Neural cell (in vitro differentiated cells): ENCODE measurements around the gene DNAJB11. TPM values are rescaled to one million over a fixed set of nuclear protein-coding genes. Genes with fewer than 3 reads are reported as not detected.
A peak's percentile ranks its signal among the peaks of the same experiment; 100 is the strongest.

Source experiments
- H2AFZ ChIP-seq: fragments of 200-600, 300-800 bp; sonication (generic), shearing (Covaris generic); 2 replicates; pipeline ENCODE4 v1.6.0; 2014; ENCODE audit warnings: low read depth, mild to moderate bottlenecking, antibody characterized with exemption, low read length, moderate library complexity
- H3F3A ChIP-seq: fragments of 200-600 bp; shearing (Covaris generic); 2 replicates; pipeline ENCODE4 v1.6.1; 2016; ENCODE audit warnings: mild to moderate bottlenecking, moderate library complexity, mixed read lengths, antibody characterized with exemption, low read length; ENCODE audit not compliant: insufficient read depth, poor library complexity, severe bottlenecking
- H3K27ac ChIP-seq: fragments of 200-600, 300-800 bp; sonication (generic), shearing (Covaris generic); 2 replicates; pipeline ENCODE4 v1.5.1; 2014; ENCODE audit warnings: mild to moderate bottlenecking, low read length, moderate library complexity
- H3K27me3 ChIP-seq: fragments of 300-800, 200-600 bp; sonication (generic), shearing (Covaris generic); 2 replicates; pipeline ENCODE4 v1.6.0; 2014; ENCODE audit warnings: mild to moderate bottlenecking, low read depth, low read length, moderate library complexity; ENCODE audit not compliant: insufficient read depth
- H3K36me3 ChIP-seq: fragments of 300-800, 200-600 bp; sonication (generic), shearing (Covaris generic); 2 replicates; pipeline ENCODE4 v1.5.1; 2014; ENCODE audit warnings: mild to moderate bottlenecking, antibody characterized with exemption, low read length, moderate library complexity; ENCODE audit not compliant: insufficient read depth
- H3K4me2 ChIP-seq: fragments of 300-800, 200-600 bp; sonication (generic), shearing (Covaris generic); 2 replicates; pipeline ENCODE4 v1.6.0; 2014; ENCODE audit warnings: mild to moderate bottlenecking, low read length
- H3K4me3 ChIP-seq: fragments of 300-800, 200-600 bp; sonication (generic), shearing (Covaris generic); 2 replicates; pipeline ENCODE4 v1.5.1; 2014; ENCODE audit warnings: mild to moderate bottlenecking, low read length, moderate library complexity
- H3K79me2 ChIP-seq: fragments of 200-600 bp; shearing (Covaris generic); replicated peaks from 2 replicates; pipeline ENCODE4 v1.6.0; 2014; ENCODE audit warnings: mild to moderate bottlenecking, low read length, moderate library complexity; ENCODE audit not compliant: insufficient read depth
- H3K9ac ChIP-seq: fragments of 300-800, 200-600 bp; sonication (generic), shearing (Covaris generic); 2 replicates; pipeline ENCODE4 v1.6.1; 2016; ENCODE audit warnings: mild to moderate bottlenecking, low read length, mixed read lengths
- H3K9me2 ChIP-seq: fragments of 200-600 bp; shearing (Covaris generic); 2 replicates; pipeline ENCODE4 v1.6.1; 2016; ENCODE audit warnings: mild to moderate bottlenecking, low read length, mixed read lengths; ENCODE audit not compliant: insufficient read depth
- H3K9me3 ChIP-seq: fragments of 200-600, 300-800 bp; sonication (generic), shearing (Covaris generic); 2 replicates; pipeline ENCODE4 v1.6.1; 2016; ENCODE audit warnings: mild to moderate bottlenecking, mixed run types, low read length, moderate library complexity, mixed read lengths
- H4K20me1 ChIP-seq: fragments of 200-600 bp; shearing (Covaris generic); 2 replicates; pipeline ENCODE4 v1.6.1; 2016; ENCODE audit warnings: mild to moderate bottlenecking, mixed run types; ENCODE audit not compliant: insufficient read depth
- EP300 ChIP-seq: fragments of 450-650 bp; conservative IDR thresholded peaks from 2 replicates; pipeline ENCODE4 v1.6.1; 2014; ENCODE audit warnings: antibody characterized with exemption, mild to moderate bottlenecking, moderate library complexity; ENCODE audit not compliant: poor library complexity, severe bottlenecking
- EZH2 ChIP-seq: fragments of 200-600, 300-800 bp; shearing (Covaris generic), sonication (generic); IDR thresholded peaks from 2 replicates; pipeline ENCODE4 v1.6.1; 2014; ENCODE audit warnings: antibody characterized with exemption, low read length, borderline replicate concordance, mild to moderate bottlenecking; ENCODE audit not compliant: insufficient read depth, poor library complexity, severe bottlenecking
- MXI1 ChIP-seq: fragments of 450-650 bp; conservative IDR thresholded peaks from 2 replicates; pipeline ENCODE4 v1.6.1; 2014; ENCODE audit warnings: antibody characterized with exemption, mild to moderate bottlenecking; ENCODE audit not compliant: poor library complexity, severe bottlenecking
- POLR2AphosphoS5 ChIP-seq: IDR thresholded peaks from 2 replicates; pipeline ENCODE4 v1.6.1; 2012
- RAD21 ChIP-seq: fragments of 450-650 bp; conservative IDR thresholded peaks from 2 replicates; pipeline ENCODE4 v1.6.1; 2014; ENCODE audit warnings: antibody characterized with exemption, mild to moderate bottlenecking, moderate library complexity
- SMC3 ChIP-seq: fragments of 450-650 bp; conservative IDR thresholded peaks from 2 replicates; pipeline ENCODE4 v1.6.1; 2014; ENCODE audit warnings: antibody characterized with exemption, mild to moderate bottlenecking, moderate library complexity; ENCODE audit not compliant: poor library complexity
- TAF1 ChIP-seq: IDR thresholded peaks from 2 replicates; pipeline ENCODE4 v1.6.1; 2012; ENCODE audit warnings: low read depth
- polyA plus RNA-seq: library from polyadenylated mRNA; depleted of rRNA; stranded (reverse); fragments of >200 nt; gene quantifications from 2 replicates; pipeline ENCODE4 v1.2.3, GENCODE V29; 2014
- TF ChIP-seq, protein P1 (sequence below): fragments of 450-650 bp; IDR thresholded peaks from 2 replicates; pipeline ENCODE4 v1.5.1; 2014; ENCODE audit warnings: antibody characterized with exemption, mild to moderate bottlenecking, moderate library complexity; ENCODE audit not compliant: poor library complexity, severe bottlenecking
- TF ChIP-seq, protein P2 (sequence below): IDR thresholded peaks from 2 replicates; pipeline ENCODE4 v1.6.1; 2012; ENCODE audit warnings: borderline replicate concordance

DNAJB11 gene
- polyA plus RNA-seq, 1 donor from 2014 or later = 108 TPM

DNA sequence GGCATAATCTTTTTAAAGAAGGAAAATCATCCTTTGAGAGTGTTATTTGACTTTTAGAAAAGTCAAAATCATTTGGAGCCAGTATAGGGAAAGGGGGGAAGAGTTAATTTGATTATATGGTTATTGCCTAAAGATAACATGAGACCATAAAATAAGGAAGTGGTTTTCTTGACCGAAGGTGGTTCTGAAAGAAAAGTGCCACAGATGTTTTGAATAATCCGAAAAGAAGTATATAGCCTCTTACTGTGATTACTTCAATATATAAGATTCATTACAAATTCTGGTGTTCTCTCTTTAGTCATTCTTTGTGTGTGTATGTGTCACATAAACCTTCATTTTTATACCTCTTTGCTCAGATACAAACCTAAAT is 1.1 kb downstream of the DNAJB11 start:
- Histone ChIP-seq H3K9ac (peak overlapping the region; percentile 84), H3K27ac (no peak overlapping the region), H3K27me3 (no peaks in the 10 kb centered on the region), H3K9me2 (no peaks in the 10 kb centered on the region), H3K36me3 (no peaks in the 10 kb centered on the region), H2AFZ (no peak overlapping the region), H4K20me1 (no peaks in the 10 kb centered on the region), H3F3A (no peaks in the 10 kb centered on the region), H3K9me3 (no peaks in the 10 kb centered on the region), H3K4me3 (peak overlapping the region; percentile 81), H3K4me2 (peak overlapping the region; percentile 89), H3K79me2 (peaks cover 15% of the 10 kb centered on the region)
- TF ChIP-seq SMC3 (no peak), POLR2AphosphoS5 (no peak), RAD21 (no peak), TAF1 (no peak), EP300 (no peak), MXI1 (no peak), EZH2 (no peak)
- TF ChIP-seq, protein P1, sequence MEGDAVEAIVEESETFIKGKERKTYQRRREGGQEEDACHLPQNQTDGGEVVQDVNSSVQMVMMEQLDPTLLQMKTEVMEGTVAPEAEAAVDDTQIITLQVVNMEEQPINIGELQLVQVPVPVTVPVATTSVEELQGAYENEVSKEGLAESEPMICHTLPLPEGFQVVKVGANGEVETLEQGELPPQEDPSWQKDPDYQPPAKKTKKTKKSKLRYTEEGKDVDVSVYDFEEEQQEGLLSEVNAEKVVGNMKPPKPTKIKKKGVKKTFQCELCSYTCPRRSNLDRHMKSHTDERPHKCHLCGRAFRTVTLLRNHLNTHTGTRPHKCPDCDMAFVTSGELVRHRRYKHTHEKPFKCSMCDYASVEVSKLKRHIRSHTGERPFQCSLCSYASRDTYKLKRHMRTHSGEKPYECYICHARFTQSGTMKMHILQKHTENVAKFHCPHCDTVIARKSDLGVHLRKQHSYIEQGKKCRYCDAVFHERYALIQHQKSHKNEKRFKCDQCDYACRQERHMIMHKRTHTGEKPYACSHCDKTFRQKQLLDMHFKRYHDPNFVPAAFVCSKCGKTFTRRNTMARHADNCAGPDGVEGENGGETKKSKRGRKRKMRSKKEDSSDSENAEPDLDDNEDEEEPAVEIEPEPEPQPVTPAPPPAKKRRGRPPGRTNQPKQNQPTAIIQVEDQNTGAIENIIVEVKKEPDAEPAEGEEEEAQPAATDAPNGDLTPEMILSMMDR = no peak
- TF ChIP-seq, protein P2, sequence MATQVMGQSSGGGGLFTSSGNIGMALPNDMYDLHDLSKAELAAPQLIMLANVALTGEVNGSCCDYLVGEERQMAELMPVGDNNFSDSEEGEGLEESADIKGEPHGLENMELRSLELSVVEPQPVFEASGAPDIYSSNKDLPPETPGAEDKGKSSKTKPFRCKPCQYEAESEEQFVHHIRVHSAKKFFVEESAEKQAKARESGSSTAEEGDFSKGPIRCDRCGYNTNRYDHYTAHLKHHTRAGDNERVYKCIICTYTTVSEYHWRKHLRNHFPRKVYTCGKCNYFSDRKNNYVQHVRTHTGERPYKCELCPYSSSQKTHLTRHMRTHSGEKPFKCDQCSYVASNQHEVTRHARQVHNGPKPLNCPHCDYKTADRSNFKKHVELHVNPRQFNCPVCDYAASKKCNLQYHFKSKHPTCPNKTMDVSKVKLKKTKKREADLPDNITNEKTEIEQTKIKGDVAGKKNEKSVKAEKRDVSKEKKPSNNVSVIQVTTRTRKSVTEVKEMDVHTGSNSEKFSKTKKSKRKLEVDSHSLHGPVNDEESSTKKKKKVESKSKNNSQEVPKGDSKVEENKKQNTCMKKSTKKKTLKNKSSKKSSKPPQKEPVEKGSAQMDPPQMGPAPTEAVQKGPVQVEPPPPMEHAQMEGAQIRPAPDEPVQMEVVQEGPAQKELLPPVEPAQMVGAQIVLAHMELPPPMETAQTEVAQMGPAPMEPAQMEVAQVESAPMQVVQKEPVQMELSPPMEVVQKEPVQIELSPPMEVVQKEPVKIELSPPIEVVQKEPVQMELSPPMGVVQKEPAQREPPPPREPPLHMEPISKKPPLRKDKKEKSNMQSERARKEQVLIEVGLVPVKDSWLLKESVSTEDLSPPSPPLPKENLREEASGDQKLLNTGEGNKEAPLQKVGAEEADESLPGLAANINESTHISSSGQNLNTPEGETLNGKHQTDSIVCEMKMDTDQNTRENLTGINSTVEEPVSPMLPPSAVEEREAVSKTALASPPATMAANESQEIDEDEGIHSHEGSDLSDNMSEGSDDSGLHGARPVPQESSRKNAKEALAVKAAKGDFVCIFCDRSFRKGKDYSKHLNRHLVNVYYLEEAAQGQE = no peak

DNA sequence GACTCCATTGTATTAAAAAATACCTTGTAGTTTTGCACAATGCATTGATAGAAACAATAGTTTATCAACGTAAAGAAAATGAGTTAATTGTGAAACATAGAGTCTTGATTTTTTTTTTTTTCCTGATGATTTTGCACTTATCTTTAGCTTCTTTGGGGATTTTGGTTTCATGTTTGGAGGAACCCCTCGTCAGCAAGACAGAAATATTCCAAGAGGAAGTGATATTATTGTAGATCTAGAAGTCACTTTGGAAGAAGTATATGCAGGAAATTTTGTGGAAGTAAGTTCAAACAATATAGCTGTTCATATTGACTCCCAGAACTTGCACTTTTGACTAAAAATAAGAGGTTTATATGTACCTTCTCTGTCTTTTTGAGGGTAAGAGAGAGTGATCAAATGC is 7.0 kb downstream of the DNAJB11 start:
- Histone ChIP-seq H2AFZ (no peak overlapping the region), H3K4me3 (no peak overlapping the region), H3K9me2 (no peaks in the 10 kb centered on the region), H3K36me3 (peaks cover 6% of the 10 kb centered on the region), H3K27me3 (no peaks in the 10 kb centered on the region), H3K27ac (no peak overlapping the region), H3K79me2 (no peaks in the 10 kb centered on the region), H3K4me2 (no peak overlapping the region), H4K20me1 (no peaks in the 10 kb centered on the region), H3K9me3 (no peaks in the 10 kb centered on the region), H3K9ac (no peak overlapping the region), H3F3A (no peaks in the 10 kb centered on the region)
- TF ChIP-seq EP300 (no peak), MXI1 (no peak), EZH2 (no peak)

DNA sequence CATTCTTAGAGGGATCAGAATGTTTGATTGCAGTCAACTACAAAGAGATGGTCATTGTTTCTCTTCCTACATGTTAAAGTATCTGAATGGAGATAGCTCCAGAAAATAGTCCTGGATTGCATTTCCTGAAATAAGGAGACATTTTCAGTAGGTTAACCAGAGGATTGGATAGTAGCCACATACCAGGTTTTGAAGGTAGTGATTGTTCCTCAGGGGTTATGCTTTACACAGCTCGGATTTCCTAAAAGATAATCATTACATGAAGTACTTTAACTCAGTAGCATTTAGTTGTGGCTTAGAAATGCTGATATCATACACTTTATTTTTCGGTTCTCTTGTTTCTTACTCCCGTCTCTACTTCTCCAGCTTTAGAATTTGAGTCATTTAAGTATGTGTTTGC is 10.3 kb downstream of the DNAJB11 start:
- Histone ChIP-seq H3K79me2 (no peaks in the 10 kb centered on the region), H3K27ac (no peak overlapping the region), H3K36me3 (peaks cover 6% of the 10 kb centered on the region)

More for the DNA sequence above, 10.3 kb downstream of the DNAJB11 start:
- no peaks in the 10 kb centered on the region for H4K20me1 ChIP-seq
- H3K4me3 ChIP-seq = no peak overlapping the region
- no peaks in the 10 kb centered on the region for H3K27me3 ChIP-seq
- TF ChIP-seq, protein P1 = no peak
- TF ChIP-seq, protein P2 = no peak
- no peak for TF ChIP-seq SMC3
- no peak for TF ChIP-seq MXI1
- TF ChIP-seq POLR2AphosphoS5 = no peak
- no peak for TF ChIP-seq EZH2
- no peak for TF ChIP-seq TAF1
- TF ChIP-seq RAD21 = no peak
- no peak for TF ChIP-seq EP300
- no peak overlapping the region for H3K4me2 ChIP-seq
- H2AFZ ChIP-seq = no peak overlapping the region
- H3K9me2 ChIP-seq = no peaks in the 10 kb centered on the region
- H3K9me3 ChIP-seq = no peaks in the 10 kb centered on the region
- H3K9ac ChIP-seq = no peak overlapping the region
- no peaks in the 10 kb centered on the region for H3F3A ChIP-seq
